Fibroblast of skin of right quadriceps (primary cell): Measurements from ENCODE around the gene NIBAN1.

Experiments used
- DNase-seq: peaks from one replicate; pipeline ENCODE4 v3.0.0-alpha.2; 2013

Gene NIBAN1

DNA sequence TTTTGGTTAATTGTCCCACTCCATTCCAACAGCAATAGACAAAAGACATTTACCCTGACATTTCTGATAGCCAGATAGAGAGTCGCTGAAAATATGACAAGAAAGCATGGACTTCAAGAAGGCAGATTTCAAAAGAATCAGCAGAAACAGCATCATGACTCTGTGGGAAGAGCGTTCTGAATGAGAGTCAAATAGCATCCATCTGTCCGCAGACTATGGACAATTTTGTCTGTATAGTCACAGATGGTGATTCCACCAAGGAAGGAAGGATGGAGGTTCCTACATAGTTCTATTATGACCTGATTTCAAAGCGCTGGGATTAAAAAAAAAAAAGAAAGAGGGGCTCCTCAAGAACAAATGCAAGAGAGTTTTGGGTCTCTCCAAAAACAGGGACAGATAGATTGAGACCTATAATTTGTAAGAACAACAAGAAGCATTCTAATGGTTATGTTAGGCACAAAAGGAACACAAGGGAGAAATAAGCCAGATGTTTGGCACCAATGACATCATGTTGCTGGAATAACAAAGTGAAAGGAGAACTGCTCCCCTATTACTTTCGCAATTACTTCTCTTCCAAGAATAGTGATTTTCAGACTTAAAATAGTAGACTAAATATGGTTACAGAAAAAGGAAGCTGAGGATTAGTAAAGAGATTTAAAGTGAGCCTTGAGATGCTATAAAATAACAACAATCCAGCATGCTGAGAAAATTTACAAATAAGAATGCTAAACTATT lies 28.5 kb downstream of the NIBAN1 start:
- peak; percentile 26 for DNase-seq

DNA sequence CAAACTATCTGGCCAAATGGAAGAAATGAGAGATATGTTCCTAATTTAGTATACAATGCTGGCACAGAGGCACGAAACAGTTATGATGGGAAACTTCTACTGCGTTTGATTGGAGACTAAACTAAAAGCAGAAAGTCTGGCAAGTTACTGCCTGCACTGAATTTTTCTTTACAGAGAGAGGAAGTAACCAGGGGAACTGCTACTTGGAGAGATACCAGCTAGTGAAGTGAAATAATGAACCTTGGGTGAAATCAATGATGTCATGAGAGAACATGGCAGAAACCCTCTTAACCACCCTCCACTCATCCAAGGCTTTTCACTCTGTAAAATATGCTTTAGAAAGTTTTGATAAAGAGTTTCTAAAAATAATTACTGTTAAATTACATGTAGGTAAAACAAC lies 29.3 kb downstream of the NIBAN1 start:
- no peak for DNase-seq

DNA sequence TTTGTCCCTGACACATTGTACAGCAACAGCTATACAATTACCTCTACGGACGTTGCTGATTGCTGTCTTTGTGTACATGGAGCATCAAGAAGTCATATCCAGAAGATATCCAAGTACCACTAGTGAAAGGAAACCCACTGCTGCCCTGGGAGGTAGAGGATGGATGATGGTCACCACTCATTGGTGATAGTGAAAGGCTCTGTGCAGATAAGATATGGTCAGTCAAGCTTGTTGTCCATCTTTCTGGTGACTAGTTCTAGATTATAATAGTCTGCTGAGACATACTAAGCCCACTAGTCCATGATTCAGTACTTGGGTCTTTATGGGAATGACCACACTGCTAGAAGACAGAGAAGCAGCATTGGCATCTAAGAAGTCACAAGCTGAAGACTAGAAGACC lies 30.3 kb downstream of the NIBAN1 start:
- no peak for DNase-seq

DNA sequence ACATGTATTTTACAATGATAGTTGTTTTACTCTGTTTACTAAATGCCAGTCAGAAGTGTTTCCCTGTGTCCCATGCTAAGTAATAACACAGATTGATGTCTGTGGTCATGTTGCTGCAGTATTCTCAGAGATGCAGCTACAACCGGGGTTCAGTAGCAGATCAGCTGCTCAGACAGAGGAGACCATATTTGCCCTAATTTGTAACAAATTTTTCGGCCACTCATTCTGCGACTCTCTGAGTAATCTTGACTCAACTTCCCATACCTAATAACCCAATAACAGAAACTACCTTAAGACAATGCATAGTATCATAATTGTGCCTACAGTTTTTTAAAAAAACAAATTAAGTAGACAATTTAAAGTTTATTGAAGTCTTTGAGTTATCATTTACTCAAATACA lies 32.6 kb downstream of the NIBAN1 start:
- DNase-seq: no peak

DNA sequence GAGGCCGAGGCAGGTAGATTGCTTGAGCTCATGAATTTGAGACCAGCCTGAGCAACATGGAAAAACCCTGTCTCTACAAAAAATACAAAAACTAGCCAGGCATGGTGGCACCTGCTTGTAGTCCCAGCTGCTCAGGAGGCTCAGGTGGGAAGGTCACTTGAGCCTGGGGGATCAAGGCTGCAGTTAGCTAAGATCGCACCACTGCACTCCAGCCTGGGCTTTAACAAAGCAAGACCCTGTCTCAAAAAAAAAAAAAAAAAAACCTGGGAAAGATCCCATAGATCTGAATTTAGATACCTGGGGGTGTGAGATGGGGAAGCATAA lies 32.9 kb downstream of the NIBAN1 start:
- DNase-seq: no peak

DNA sequence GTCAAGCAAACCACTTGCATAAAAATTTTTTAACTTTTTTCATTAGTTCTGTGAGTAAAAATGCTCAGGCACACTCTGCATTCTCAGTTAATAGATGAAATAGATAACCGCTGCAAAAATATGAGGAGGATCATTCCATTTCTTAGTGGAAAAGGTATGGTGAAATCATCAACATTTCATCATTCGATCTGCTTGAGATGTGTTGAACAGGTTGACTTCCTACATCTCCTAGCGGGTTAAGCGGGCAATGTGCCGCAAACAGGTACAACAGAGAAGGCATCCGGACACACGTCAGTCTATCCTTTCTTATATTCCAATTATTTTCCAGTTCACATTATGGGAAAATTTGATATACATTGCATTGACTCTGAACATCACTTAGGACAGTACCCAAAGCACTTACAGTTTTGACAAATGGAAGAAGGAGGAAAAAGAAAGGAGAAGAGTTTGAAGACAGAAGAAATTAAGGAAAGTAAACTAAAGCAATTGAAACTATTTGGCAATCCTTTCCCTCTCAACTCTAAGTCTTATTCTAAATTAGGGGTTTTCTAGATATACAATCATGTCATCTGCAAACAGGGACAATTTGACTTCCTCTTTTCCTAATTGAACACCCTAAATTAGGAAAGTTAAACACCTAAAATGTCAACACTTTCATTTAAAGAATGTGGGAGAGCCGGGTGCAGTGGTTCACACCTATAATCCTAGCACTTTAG lies 33.5 kb downstream of the NIBAN1 start:
- DNase-seq: no peak

DNA sequence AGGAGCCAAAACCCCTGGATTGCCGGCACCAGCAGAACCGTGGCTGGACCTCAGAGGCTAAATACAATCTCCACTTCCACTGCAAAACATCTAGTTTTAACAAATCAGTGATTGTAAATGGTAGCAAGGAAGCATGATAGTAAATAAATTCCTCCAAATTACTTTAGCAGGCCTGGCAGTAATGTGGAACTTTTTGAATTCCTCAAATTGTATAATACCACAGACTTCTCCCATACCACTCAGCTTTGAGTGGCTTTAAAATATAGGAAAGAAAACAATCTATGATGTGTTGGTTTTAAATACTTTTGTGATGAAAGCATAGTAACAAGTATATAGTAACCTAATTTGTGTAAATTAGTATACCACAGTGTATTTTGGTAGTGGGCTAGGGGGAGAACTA lies 34.1 kb downstream of the NIBAN1 start:
- peak; percentile 67 for DNase-seq

DNA sequence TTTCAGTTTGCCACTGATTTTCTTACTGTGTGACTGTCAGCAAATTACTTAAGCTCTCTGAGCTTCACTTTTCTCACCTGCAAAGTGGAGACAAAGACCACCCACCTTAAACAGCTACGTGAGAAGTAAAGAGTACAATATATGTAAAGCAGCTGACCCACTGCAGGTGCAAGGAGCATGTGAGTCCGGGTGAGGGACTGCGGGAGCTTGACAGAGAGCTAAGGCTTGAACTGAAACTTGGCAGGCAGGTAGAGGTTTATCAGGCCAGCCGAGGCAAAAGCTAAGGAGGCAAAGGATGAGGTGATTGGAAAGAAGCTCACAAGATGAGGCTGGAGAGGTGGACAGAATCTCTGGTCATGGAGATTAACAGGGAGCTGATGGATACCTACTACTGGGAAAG lies 36.6 kb downstream of the NIBAN1 start:
- no peak for DNase-seq

DNA sequence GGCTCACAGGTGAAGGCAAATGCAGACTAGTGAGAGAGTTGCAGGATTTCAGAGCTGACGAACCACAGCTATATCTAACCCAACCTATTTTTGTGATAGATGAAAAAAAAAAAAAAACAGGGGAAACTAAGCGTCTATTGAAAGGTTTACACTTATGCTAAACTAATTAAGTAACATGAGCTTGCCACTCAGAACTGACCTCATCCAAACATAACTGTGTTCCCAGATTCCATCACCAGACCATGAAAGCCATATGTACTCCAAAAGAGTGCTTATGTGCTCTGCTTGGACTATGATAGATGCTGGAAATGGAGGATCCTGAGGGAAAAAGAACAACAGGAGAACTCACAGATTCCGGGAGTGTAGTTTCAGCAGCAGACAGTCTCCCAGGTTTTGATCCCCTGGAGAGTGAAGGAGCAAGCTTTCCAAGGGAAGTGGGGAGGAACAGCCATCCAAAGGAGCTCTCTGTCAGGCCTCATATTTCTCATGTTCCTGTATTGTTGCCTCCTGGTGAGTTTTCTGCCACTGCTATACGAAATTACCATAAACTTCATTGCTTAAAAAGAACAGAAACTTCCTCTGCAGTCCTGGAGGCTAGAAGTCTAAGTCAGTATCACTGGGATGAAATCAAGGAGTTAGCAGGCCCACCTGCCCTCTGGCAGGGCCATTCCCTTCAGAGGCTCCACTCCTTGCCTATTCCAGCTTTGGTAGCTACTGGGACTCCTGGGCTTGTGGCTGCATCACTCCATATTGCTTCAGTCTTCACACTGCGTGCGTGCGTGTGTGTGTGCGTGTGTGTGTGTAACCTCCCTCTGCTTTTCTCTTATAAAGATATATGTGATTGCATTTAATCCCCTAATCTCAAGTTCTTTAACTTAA lies 38.1 kb downstream of the NIBAN1 start:
- DNase-seq: no peak

DNA sequence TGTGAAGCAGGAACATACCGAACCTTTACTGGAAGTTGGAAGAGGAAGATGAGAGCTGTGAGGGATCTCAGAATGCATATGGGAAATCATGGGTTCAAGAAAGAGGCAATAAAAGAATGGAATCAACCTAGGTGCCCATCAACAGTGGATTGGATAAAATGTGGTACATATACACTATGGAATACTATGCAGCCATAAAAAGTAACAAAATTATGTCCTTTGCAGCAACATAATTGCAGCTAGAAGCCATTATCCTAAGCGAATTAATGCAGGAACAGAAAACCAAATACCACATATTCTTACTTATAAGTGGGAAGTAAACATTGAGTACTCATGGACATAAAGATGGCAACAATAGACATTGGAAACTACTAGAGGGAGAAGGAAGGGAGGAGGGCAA lies 40.4 kb downstream of the NIBAN1 start:
- DNase-seq: no peak

DNA sequence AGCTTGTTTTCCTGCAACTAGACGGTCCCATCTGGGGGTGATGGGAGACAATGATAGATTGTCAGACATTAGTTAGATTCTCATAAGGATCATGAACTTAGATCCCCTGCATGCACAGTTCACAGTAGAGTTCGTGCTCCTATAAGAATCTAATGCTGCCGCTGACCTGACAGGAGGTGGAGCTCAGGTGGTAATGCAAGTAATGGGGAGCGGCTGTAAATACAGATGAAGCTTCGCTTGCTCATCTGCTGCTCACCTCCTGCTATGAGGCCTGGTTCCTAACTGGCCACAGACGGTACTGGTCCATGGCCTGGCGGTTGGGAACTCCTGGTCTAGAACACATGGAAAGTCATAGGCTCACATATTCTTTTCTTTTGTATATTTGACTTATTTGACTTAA lies 42.0 kb downstream of the NIBAN1 start:
- no peak for DNase-seq

DNA sequence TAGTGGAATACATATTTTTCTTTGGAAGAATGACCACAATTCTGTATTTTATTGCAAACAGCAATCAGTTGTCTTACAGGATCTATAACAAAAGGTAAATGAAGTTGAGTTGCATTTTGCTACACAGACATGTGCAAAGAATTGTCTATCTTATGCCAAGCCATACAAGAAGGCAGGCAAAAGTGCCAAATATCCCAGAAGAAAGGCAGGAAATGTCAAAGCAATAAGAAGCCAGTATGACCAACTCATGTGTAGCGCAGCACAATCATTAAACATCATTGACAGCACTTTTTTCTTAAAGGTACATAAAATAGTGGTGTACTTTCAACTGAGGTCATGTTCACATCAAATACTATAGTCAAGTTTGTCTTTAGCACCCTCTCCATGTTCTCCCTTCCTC lies 42.7 kb downstream of the NIBAN1 start:
- no peak for DNase-seq

DNA sequence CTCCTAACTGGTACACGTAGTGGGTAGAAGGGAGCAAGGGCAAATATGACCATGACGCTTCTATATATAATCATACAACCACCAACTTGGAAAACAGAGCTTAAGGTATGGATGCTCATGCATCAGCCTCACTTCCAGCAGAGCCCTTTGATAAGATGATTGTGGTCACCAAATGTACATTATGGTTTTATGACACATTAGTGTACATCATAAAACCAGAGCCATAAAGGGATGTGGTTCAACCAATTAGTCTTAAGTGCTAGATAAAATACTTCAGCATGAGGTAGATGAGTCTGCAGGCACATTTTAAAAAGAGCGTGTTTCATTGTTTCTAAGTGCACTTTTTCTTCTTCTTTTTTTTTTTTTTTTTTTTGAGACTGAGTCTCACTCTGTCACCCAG lies 43.7 kb downstream of the NIBAN1 start:
- DNase-seq: peak; percentile 35

DNA sequence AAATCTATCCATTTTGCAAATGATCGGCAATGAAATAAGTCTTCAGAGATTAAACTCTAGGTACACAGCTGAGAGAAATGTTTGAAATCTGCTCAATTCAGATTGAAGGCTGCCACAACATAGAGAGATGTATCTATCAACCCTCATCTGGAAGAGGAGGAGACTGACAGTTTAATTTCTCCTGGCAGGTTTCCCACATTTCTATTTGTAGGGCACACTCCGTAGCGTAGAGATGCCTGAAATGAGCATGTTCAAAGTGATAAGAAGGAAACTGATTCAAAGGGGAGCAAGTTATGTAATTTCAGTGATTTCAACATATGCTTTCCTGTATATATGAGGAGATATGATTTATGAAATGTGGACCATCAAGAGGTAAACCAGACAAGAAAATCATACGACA lies 44.1 kb downstream of the NIBAN1 start:
- no peak for DNase-seq

DNA sequence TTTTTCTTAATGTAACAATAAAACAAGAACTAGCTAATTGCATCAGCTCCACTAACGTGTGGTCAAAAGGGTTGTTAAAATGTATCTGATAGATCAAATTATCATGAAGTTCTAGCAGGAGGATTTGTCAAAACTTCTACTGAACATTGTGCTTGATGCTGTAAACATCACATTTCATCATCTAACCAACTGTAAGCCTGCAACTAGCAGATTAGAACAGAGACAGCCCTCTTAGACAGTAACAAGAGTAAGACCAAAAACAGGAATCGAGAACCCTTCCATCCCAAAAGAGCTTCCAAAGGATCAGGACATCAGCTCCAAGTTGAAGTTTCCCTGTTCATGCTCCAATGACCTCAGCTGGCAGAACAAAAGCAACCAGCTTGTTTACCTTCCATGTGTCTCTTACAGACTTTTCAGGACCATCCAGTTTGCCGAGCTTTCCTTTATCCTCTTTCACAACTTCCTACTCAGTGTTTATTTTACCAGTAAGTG lies 44.6 kb downstream of the NIBAN1 start:
- DNase-seq: no peak

DNA sequence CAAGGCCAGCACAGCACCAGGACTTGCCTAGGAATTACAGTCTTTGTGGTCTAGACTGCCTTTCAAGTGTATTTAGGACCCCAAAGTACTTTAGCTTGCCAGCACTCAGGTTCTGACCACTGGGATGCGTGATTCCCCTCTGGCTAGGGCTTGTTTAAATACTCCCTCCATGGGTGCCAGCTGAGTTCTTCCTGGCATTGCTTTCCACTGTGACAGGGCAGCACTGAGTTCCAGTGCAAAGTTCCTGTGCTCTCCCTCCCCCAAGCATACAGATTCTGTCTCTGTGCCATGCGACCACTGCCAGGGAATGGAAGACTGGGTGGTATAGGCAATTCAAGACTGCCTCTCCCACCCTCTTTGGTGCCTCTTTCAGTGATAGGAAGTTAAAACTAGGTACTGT lies 45.9 kb downstream of the NIBAN1 start:
- DNase-seq: no peak
